Muscle of leg (tissue), 11 donors: ENCODE data around the gene KCNH3. TPM values are rescaled to one million over a fixed set of nuclear protein-coding genes. Genes with fewer than 3 reads are reported as not detected.

Source experiments
- DNase-seq: peaks from one replicate; pipeline ENCODE4 v3.0.0; 2013
- H3K27ac ChIP-seq: one replicate; pipeline ENCODE4 v1.5.1; 2013; ENCODE audit warnings: mild to moderate bottlenecking, low read length, control low read depth
- H3K27me3 ChIP-seq: one replicate; pipeline ENCODE4 v1.6.1; 2013; ENCODE audit warnings: low read length; ENCODE audit not compliant: control insufficient read depth, insufficient read depth
- H3K36me3 ChIP-seq: one replicate; pipeline ENCODE4 v1.6.1; 2013; ENCODE audit warnings: low read length; ENCODE audit not compliant: control insufficient read depth, insufficient read depth
- H3K4me1 ChIP-seq: one replicate; pipeline ENCODE4 v1.6.1; 2013; ENCODE audit warnings: low read length; ENCODE audit not compliant: control insufficient read depth, insufficient read depth
- H3K4me3 ChIP-seq: one replicate; pipeline ENCODE4 v1.5.1; 2013; ENCODE audit warnings: low read length, control low read depth
- H3K9me3 ChIP-seq: replicated peaks from 2 replicates; pipeline ENCODE4 v1.6.1; 2013; ENCODE audit warnings: low read depth, low read length; ENCODE audit not compliant: control insufficient read depth
- WGBS: methylation state at CpG from one replicate; pipeline ENCODE4 v1.1.5; 2013; ENCODE audit warnings: missing lambda C conversion rate; ENCODE audit not compliant: insufficient coverage; 5-methylcytosine and 5-hydroxymethylcytosine counted together
- polyA plus RNA-seq, 8 donors: library from polyadenylated mRNA; unstranded; fragments of 120-200 nt; gene quantifications; one replicate each; pipeline versions ENCODE4 v1.2.1 to v1.2.3, GENCODE V29; 2013; ENCODE audit warnings: inconsistent platforms in 1 of 8, low replicate concordance in 1 of 8; ENCODE audit not compliant: insufficient read length in 8 of 8, insufficient read depth in 1 of 8
- total RNA-seq: library from RNA; stranded (reverse); fragments of 120-200 nt; gene quantifications from one replicate; pipeline ENCODE4 v1.2.4, GENCODE V29; 2013

Gene KCNH3
- total and polyA plus RNA-seq, 9 donors: 0.96 to 2.0 (median 1.6) TPM

DNA sequence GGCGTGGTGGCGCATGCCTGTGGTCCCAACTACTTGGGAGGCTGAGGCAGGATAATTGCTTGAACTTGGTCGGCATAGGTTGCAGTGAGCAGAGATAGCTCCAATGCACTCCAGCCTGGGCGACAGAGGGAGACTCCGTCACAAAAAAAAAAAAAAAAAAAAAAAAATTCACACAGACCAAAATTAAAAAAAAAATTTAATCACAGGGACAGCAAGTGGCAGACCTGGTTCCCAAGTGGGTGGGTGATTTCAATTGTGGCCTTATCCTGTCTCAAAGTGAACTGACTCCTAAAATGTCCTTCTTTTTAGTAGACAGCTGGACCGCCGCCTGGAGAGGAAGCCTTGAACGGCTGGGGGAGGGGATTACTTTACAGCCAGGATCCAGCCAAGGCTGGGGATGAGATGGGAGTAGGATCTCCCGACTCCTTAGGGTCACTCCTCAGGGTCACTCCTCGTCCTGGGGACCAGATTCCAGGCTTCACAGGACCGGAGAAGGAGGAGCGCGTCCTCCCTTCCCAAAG, 1.5 kb upstream of the KCNH3 start:
- 0% methylated on average over 4 of the region's 13 CpGs for WGBS
- Histone ChIP-seq H3K9me3 (no peaks in the 10 kb centered on the region), H3K4me3 (peak overlapping the region; percentile 25), H3K4me1 (peaks cover 15% of the 10 kb centered on the region), H3K27me3 (peaks cover 72% of the 10 kb centered on the region), H3K27ac (no peak overlapping the region), H3K36me3 (no peaks in the 10 kb centered on the region)
- peak; percentile 40 for DNase-seq

DNA sequence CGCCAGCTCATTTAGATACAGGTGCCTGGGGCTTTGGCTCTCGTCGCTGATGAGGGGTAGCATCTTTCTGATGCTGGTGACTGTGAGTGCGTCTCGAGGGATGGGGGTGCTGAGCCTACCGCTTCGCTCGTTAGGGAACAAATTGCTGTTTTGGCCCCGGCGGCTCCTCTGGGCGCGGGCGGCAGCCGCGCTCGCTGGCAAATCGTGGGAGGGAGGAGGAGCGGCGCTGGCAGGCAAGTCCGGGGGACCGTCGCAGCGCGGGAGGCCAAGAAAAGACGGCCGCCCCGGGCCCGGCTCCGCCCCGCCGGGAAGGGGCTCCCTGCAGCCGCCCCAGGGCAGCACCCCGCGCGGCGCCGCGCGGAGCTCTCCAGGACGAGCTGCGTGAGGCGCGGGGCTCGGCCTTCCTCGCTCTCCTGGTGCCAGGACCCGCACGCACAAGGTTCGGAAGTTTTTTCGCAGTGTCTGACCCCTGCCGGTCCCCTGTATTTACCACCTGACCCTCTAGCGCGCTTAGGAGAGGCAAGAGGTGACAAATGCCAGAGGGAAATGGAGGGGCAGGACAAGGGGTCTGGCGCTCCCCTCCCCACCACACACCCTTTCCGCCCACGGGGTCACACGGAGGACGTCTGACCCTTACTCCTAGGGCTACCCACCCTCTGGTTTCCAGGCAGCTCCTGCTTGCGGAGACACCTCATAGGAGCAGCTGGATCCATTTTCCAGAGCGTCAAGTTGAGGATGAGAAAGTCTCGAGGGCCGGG, 899 bp upstream of the KCNH3 start:
- DNase-seq: no peak
- Histone ChIP-seq H3K9me3 (no peaks in the 10 kb centered on the region), H3K27ac (no peak overlapping the region), H3K36me3 (no peaks in the 10 kb centered on the region), H3K4me3 (peak overlapping the region; percentile 34), H3K4me1 (peaks cover 15% of the 10 kb centered on the region), H3K27me3 (peaks cover 79% of the 10 kb centered on the region)
- under 1% methylated on average over 54 of the region's 61 CpGs for WGBS

- Histone ChIP-seq H3K9me3 (no peaks in the 10 kb centered on the region), H3K4me1 (peaks cover 15% of the 10 kb centered on the region), H3K27me3 (peaks cover 93% of the 10 kb centered on the region), H3K36me3 (no peaks in the 10 kb centered on the region), H3K4me3 (no peak overlapping the region), H3K27ac (no peak overlapping the region)
- DNase-seq: no peak
- WGBS: 8% methylated on average over 36 of the region's 47 CpGs
Observed at GRCh38 chr12:49539406-49540228, 787 bp downstream of the KCNH3 start.

- WGBS: 51% methylated on average over 18 of the region's 21 CpGs
- H3K9me3 ChIP-seq: no peaks in the 10 kb centered on the region
Observed at GRCh38 chr12:49540229-49541139, 1.7 kb downstream of the KCNH3 start.

GRCh38 chr12:49541140-49541861, 2.5 kb downstream of the KCNH3 start:
- Histone ChIP-seq H3K27me3 (peaks cover 96% of the 10 kb centered on the region), H3K4me3 (no peak overlapping the region), H3K4me1 (peaks cover 12% of the 10 kb centered on the region), H3K36me3 (no peaks in the 10 kb centered on the region), H3K27ac (no peak overlapping the region), H3K9me3 (no peaks in the 10 kb centered on the region)
- no peak for DNase-seq
- WGBS: 47% methylated on average over 8 of the region's 18 CpGs

More at GRCh38 chr12:49540229-49541139, 1.7 kb downstream of the KCNH3 start:
- H3K36me3 ChIP-seq: no peaks in the 10 kb centered on the region
- peaks cover 12% of the 10 kb centered on the region for H3K4me1 ChIP-seq
- peaks cover 95% of the 10 kb centered on the region for H3K27me3 ChIP-seq
- DNase-seq: no peak
- no peak overlapping the region for H3K27ac ChIP-seq
- H3K4me3 ChIP-seq: no peak overlapping the region

DNA sequence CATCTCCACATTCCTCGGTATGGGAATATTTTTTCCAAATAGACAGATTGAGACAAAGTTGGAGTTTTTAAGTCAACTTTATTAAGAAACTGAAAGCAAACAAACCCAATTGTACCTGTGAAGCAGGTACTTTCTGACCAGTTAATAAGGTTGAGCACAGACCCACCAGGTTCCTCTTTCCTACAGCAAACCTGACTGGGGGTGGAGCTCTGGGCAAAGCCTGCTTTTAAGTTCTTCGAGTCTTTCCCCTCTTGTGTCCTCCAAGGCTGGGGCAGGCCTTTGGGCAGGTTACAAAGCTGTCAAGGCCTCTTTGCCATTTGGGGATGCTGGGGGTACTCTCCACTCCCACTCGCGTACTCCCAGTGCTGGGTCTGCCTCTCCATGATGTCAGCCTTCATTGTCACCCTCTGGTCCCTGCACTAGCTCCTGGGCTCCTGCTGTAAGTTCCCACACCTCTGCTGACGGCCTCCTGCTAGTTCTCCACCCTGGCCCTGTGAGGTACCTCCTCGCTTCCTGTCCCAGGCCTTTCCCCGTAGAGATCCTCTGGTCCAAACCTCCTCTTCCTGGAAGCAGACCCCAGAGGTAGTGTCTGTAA, 3.2 kb downstream of the KCNH3 start:
- Histone ChIP-seq H3K36me3 (no peaks in the 10 kb centered on the region), H3K9me3 (no peaks in the 10 kb centered on the region), H3K27ac (no peak overlapping the region), H3K4me3 (no peak overlapping the region), H3K4me1 (peaks cover 11% of the 10 kb centered on the region), H3K27me3 (peaks cover 94% of the 10 kb centered on the region)
- DNase-seq: no peak
- WGBS: 72% methylated on average over 4 of the region's 7 CpGs

DNA sequence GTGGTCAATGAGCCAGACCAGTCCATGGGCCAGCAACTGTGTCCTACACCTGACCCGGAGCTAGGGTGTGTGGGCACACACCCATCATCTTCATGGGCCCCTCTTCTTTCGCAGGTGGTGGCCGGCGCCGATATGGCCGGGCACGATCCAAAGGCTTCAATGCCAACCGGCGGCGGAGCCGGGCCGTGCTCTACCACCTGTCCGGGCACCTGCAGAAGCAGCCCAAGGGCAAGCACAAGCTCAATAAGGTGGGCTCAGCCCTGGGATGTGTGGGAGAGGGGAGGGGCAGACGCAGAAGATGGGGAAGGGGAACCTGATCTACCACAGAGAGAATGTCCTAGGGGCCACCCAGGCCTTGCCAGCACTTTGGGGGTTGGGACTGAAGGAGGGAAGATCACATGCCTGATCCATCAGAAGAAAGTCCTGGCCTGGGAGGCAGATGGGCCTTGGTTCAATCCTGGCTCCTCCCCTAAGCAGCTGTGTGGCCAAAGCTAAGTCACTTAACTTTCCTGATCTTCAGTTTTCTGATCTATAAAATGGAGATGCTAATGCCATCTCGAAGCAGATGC, 3.8 kb downstream of the KCNH3 start:
- no peak for DNase-seq
- no peaks in the 10 kb centered on the region for H3K36me3 ChIP-seq
- H3K9me3 ChIP-seq: no peaks in the 10 kb centered on the region
- no peak overlapping the region for H3K4me3 ChIP-seq
- 96% methylated on average over 5 of the region's 15 CpGs for WGBS
- peaks cover 94% of the 10 kb centered on the region for H3K27me3 ChIP-seq
- no peak overlapping the region for H3K27ac ChIP-seq
- H3K4me1 ChIP-seq: peaks cover 6% of the 10 kb centered on the region

DNA sequence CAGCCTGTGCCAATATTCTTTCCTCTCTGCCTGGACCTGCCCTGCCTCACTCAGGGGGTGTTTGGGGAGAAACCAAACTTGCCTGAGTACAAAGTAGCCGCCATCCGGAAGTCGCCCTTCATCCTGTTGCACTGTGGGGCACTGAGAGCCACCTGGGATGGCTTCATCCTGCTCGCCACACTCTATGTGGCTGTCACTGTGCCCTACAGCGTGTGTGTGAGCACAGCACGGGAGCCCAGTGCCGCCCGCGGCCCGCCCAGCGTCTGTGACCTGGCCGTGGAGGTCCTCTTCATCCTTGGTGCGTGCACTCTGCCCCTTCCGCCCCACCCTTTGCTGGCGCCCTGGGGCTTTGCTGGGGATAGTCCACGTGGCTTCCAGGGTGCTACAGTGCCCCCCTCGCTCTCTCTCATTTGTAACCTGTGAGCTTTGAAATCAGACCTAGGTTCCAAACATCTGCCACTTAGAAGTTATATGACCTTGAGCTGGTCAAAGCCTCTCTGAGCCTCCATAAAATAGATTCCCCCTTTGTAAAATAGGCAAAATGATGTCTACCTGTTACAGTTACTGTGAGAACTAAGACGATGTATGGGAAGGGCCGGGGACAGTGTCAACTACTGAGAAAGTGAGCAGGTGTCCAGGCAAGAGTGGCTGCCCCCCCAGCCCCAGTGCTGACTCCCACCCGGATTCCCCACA, 4.5 kb downstream of the KCNH3 start:
- Histone ChIP-seq H3K36me3 (no peaks in the 10 kb centered on the region), H3K27me3 (peaks cover 94% of the 10 kb centered on the region), H3K4me1 (peaks cover 3% of the 10 kb centered on the region), H3K9me3 (no peaks in the 10 kb centered on the region), H3K4me3 (no peak overlapping the region), H3K27ac (no peak overlapping the region)
- WGBS: 44% methylated on average over 19 of the region's 20 CpGs
- DNase-seq: no peak
